H9 (cell line): Measurements from ENCODE around the gene SEC22C. TPM values are rescaled to one million over a fixed set of nuclear protein-coding genes. Genes with fewer than 3 reads are reported as not detected.

Experiments used
- DNase-seq: peaks from one replicate; pipeline ENCODE4 v3.0.0-alpha.2; 2017
- H2AFZ ChIP-seq: one replicate; pipeline ENCODE4 v1.6.1; 2013; ENCODE audit warnings: mild to moderate bottlenecking, low read length, control low read depth, moderate library complexity
- H2AK5ac ChIP-seq: 2 replicates; pipeline ENCODE4 v1.6.1; 2013; ENCODE audit warnings: low read length, control low read depth, mixed read lengths; ENCODE audit not compliant: insufficient read length
- H2BK120ac ChIP-seq: one replicate; pipeline ENCODE4 v1.6.1; 2013; ENCODE audit warnings: low read depth, mild to moderate bottlenecking, low read length, control low read depth, inconsistent platforms; ENCODE audit not compliant: poor library complexity, severe bottlenecking
- H2BK12ac ChIP-seq: 2 replicates; pipeline ENCODE4 v1.6.1; 2013; ENCODE audit warnings: low read length, control low read depth, mixed read lengths, low read depth; ENCODE audit not compliant: insufficient read length
- H2BK15ac ChIP-seq: 2 replicates; pipeline ENCODE4 v1.6.1; 2013; ENCODE audit warnings: low read depth, low read length, control low read depth
- H2BK20ac ChIP-seq: one replicate; pipeline ENCODE4 v1.6.1; 2013; ENCODE audit warnings: low read depth, mild to moderate bottlenecking, low read length, control low read depth, inconsistent platforms; ENCODE audit not compliant: poor library complexity, severe bottlenecking
- H2BK5ac ChIP-seq: 2 replicates; pipeline ENCODE4 v1.6.1; 2013; ENCODE audit warnings: low read length, control low read depth, mixed read lengths; ENCODE audit not compliant: insufficient read length
- H3K14ac ChIP-seq: 2 replicates; pipeline ENCODE4 v1.6.1; 2013; ENCODE audit warnings: low read length, control low read depth; ENCODE audit not compliant: insufficient read depth
- H3K18ac ChIP-seq: 2 replicates; pipeline ENCODE4 v1.6.1; 2013; ENCODE audit warnings: low read depth, mild to moderate bottlenecking, mixed read lengths, low read length, control low read depth; ENCODE audit not compliant: insufficient read length
- H3K23ac ChIP-seq: 2 replicates; pipeline ENCODE4 v1.6.1; 2013; ENCODE audit warnings: low read length, control low read depth, mixed read lengths, low read depth; ENCODE audit not compliant: insufficient read length
- H3K23me2 ChIP-seq: 2 replicates; pipeline ENCODE4 v1.6.1; 2013; ENCODE audit warnings: low read depth, mild to moderate bottlenecking, mixed read lengths, low read length, control low read depth; ENCODE audit not compliant: insufficient read length, poor library complexity, severe bottlenecking
- H3K27ac ChIP-seq: 2 replicates; pipeline ENCODE4 v1.5.1; 2013; ENCODE audit warnings: low read length, control low read depth, mixed read lengths, low read depth; ENCODE audit not compliant: insufficient read length
- H3K27me3 ChIP-seq: 2 replicates; pipeline ENCODE4 v1.6.1; 2013; ENCODE audit warnings: low read length, control low read depth, inconsistent platforms; ENCODE audit not compliant: insufficient read depth
- H3K4ac ChIP-seq: 2 replicates; pipeline ENCODE4 v1.6.1; 2013; ENCODE audit warnings: low read depth, mild to moderate bottlenecking, control low read depth, inconsistent platforms, low read length, moderate library complexity
- H3K4me1 ChIP-seq: 2 replicates; pipeline ENCODE4 v1.6.1; 2013; ENCODE audit warnings: low read length, control low read depth, inconsistent platforms; ENCODE audit not compliant: insufficient read depth
- H3K4me2 ChIP-seq: 2 replicates; pipeline ENCODE4 v1.6.1; 2013; ENCODE audit warnings: low read length, control low read depth, mixed read lengths; ENCODE audit not compliant: insufficient read length, insufficient read depth
- H3K56ac ChIP-seq: 2 replicates; pipeline ENCODE4 v1.6.1; 2013; ENCODE audit warnings: low read depth, mild to moderate bottlenecking, mixed read lengths, low read length, control low read depth; ENCODE audit not compliant: insufficient read length
- H3K79me1 ChIP-seq: 2 replicates; pipeline ENCODE4 v1.6.1; 2013; ENCODE audit warnings: low read depth, mild to moderate bottlenecking, moderate library complexity, low read length, control low read depth, inconsistent platforms; ENCODE audit not compliant: insufficient read depth, poor library complexity, severe bottlenecking
- H3K79me2 ChIP-seq: 2 replicates; pipeline ENCODE4 v1.6.1; 2013; ENCODE audit warnings: low read length, control low read depth, inconsistent platforms; ENCODE audit not compliant: insufficient read depth
- H3K9ac ChIP-seq: 2 replicates; pipeline ENCODE4 v1.6.1; 2013; ENCODE audit warnings: low read length, control low read depth, mixed read lengths; ENCODE audit not compliant: insufficient read length; ENCODE audit errors: extremely low read depth
- H3K9me3 ChIP-seq: one replicate; pipeline ENCODE4 v1.6.1; 2013; ENCODE audit warnings: low read depth, low read length, inconsistent platforms; ENCODE audit not compliant: control insufficient read depth
- H3T11ph ChIP-seq: one replicate; pipeline ENCODE4 v1.6.1; 2013; ENCODE audit warnings: mild to moderate bottlenecking, low read length, control low read depth, inconsistent platforms
- H4K20me1 ChIP-seq: one replicate; pipeline ENCODE4 v1.6.1; 2013; ENCODE audit not compliant: control insufficient read depth, insufficient read length, insufficient read depth
- H4K5ac ChIP-seq: 2 replicates; pipeline ENCODE4 v1.6.1; 2013; ENCODE audit warnings: low read depth, mild to moderate bottlenecking, mixed read lengths, low read length, control low read depth; ENCODE audit not compliant: insufficient read length
- H4K8ac ChIP-seq: replicated peaks from 2 replicates; pipeline ENCODE4 v1.6.1; 2013; ENCODE audit warnings: low read length, control low read depth, mixed read lengths, low read depth; ENCODE audit not compliant: insufficient read length
- H4K91ac ChIP-seq: 2 replicates; pipeline ENCODE4 v1.6.1; 2013; ENCODE audit warnings: low read depth, mild to moderate bottlenecking, moderate library complexity, mixed read lengths, low read length, control low read depth; ENCODE audit not compliant: insufficient read length
- H3K27ac Mint-ChIP-seq, 3 experiments: 2 replicates in 2 of 3; 3 replicates in 1 of 3; pipeline ENCODE4 v1.8.0; 2020 to 2021; ENCODE audit warnings: mixed read lengths in 3 of 3, mild to moderate bottlenecking in 1 of 3, moderate library complexity in 1 of 3
- H3K27me3 Mint-ChIP-seq: 2 replicates; pipeline ENCODE4 v1.8.0; 2021; ENCODE audit warnings: low read depth, mild to moderate bottlenecking, moderate library complexity, mixed read lengths
- H3K36me3 Mint-ChIP-seq, 3 experiments: 2 replicates in 2 of 3; 3 replicates in 1 of 3; pipeline ENCODE4 v1.8.0; 2020 to 2021; ENCODE audit warnings: low read depth in 3 of 3, mixed read lengths in 3 of 3; ENCODE audit not compliant: insufficient read depth in 1 of 3
- H3K4me1 Mint-ChIP-seq, 2 experiments: 2 replicates each; pipeline ENCODE4 v1.8.0; 2020; ENCODE audit warnings: mixed read lengths in 2 of 2
- H3K4me3 Mint-ChIP-seq, 2 experiments: 2 replicates in 1 of 2; 3 replicates in 1 of 2; pipeline ENCODE4 v1.8.0; 2020 to 2021; ENCODE audit warnings: mild to moderate bottlenecking in 2 of 2, mixed read lengths in 2 of 2, moderate library complexity in 1 of 2
- H3K9me3 Mint-ChIP-seq, 2 experiments: 2 replicates in 1 of 2; 3 replicates in 1 of 2; pipeline ENCODE4 v1.8.0; 2020; ENCODE audit warnings: mild to moderate bottlenecking in 2 of 2, mixed read lengths in 2 of 2, moderate library complexity in 1 of 2
- CTCF ChIP-seq: fragments of 200-600 bp; sonication (generic); conservative IDR thresholded peaks from 3 replicates; pipeline ENCODE4 v1.8.0; 2021; ENCODE audit warnings: antibody characterized with exemption, mild to moderate bottlenecking
- WGBS: extraction: QIAGEN DNeasy Blood & Tissue Kit; methylation state at CpG from one replicate; pipeline ENCODE4 v1.1.7; 2013; ENCODE audit warnings: missing lambda C conversion rate, low lambda C conversion rate, mixed read lengths; ENCODE audit not compliant: insufficient read length; ENCODE audit errors: extremely low coverage; 5-methylcytosine and 5-hydroxymethylcytosine counted together
- total RNA-seq: library from RNA; stranded (reverse); gene quantifications from 2 replicates; pipeline ENCODE4 v1.2.1, GENCODE V29; 2021

Gene SEC22C
- total RNA-seq, 1 experiment from 2014 or later: 28.2 TPM

DNA sequence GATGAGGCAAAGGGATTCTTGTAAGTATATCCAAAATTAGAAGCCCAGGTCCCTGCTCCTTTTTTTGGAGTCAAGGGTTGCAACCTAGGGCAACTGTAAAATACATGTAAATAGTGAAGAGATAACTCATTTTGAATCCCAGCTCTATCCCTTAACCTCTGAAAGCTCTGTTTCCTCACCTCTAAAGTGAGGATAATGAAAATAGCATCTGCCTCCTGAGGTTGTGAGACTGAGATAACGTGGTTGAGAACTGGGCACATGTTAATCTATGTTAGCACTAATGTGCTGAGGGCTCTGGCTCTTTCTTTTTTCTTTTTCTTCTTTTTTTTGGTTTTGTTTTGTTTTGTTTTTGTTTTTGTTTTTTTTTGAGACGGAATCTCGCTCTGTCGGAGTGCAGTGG, 13.9 kb upstream of the SEC22C start:
- Histone ChIP-seq H3K23me2 (peaks cover 6% of the 10 kb centered on the region), H3K27me3 (no peaks in the 10 kb centered on the region), H4K8ac (no peak overlapping the region), H2BK20ac (no peak overlapping the region), H3K14ac (no peak overlapping the region), H2BK5ac (no peak overlapping the region), H4K20me1 (no peaks in the 10 kb centered on the region), H3K18ac (no peak overlapping the region), H2BK120ac (no peak overlapping the region), H3K56ac (no peak overlapping the region), H3K27ac (no peak overlapping the region), H2AFZ (no peak overlapping the region), H3K79me1 (no peaks in the 10 kb centered on the region), H3K4ac (no peak overlapping the region), H2BK12ac (no peak overlapping the region), H4K91ac (no peak overlapping the region), H2BK15ac (no peak overlapping the region), H3K9ac (no peak overlapping the region), H3K79me2 (no peaks in the 10 kb centered on the region; the same call in 1 of the 2 replicates), H3K4me2 (no peak overlapping the region), H2AK5ac (no peak overlapping the region), H3K4me1 (no peaks in the 10 kb centered on the region; the same call in 1 of the 2 replicates), H3T11ph (no peak overlapping the region), H4K5ac (no peak overlapping the region), H3K23ac (no peak overlapping the region), H3K9me3 (no peaks in the 10 kb centered on the region)
- H3K4me1 Mint-ChIP-seq: peaks cover 40 to 54% of the 10 kb centered on the region in 2 experiments
- H3K27ac Mint-ChIP-seq: peak overlapping the region in 2 of 3 experiments; percentile 80 to 92; a peak in 3 of 7 replicates
- H3K27me3 Mint-ChIP-seq: peaks cover under 1% of the 10 kb centered on the region; the same call in 1 of the 2 replicates
- H3K9me3 Mint-ChIP-seq: no peaks in the 10 kb centered on the region; a peak in 1 of 5 replicates
- WGBS: no CpG with 5 or more reads among the region's 4 CpGs
- H3K4me3 Mint-ChIP-seq: no peak overlapping the region; a peak in 1 of 5 replicates
- DNase-seq: no peak
- TF ChIP-seq CTCF: no peak
- H3K36me3 Mint-ChIP-seq: peaks cover 25 to 53% (median 37%) of the 10 kb centered on the region in 3 experiments
